ENCODE results near the gene HAUS5.
"Not testable (repeated sequence)": the region's sequence is repeated elsewhere in the genome, so short reads cannot be mapped to it uniquely, and the experiment has no call there.

HAUS5 gene

GRCh38 chr19:35612559-35613321, at the start of gene HAUS5:
Gene HAUS5 (plus strand): TSS chr19:35612735. CDS start chr19:35612795, 60 bp downstream.
- peak; percentile 84 for DNase-seq (ENCODE audit: low spot score)

- no peak for DNase-seq (ENCODE audit: low spot score)
These were observed 49.8 kb upstream of the HAUS5 start for GRCh38 chr19:35562776-35563175.

- no peak for DNase-seq (ENCODE audit: low spot score)
These were observed 49.2 kb upstream of the HAUS5 start, which contains the start of gene ATP4A for GRCh38 chr19:35563207-35563829. Gene ATP4A (minus strand): TSS chr19:35563658. CDS start chr19:35563629, 29 bp downstream.

GRCh38 chr19:35565016-35565856, 47.3 kb upstream of the HAUS5 start:
- no peak for DNase-seq (ENCODE audit: low spot score)

- DNase-seq (ENCODE audit: low spot score), result no peak
These were observed 45.8 kb upstream of the HAUS5 start for GRCh38 chr19:35566738-35567137.

GRCh38 chr19:35569281-35569781, 43.2 kb upstream of the HAUS5 start:
- no peak for DNase-seq (ENCODE audit: low spot score)

GRCh38 chr19:35571406-35571965, 41.0 kb upstream of the HAUS5 start:
- DNase-seq (ENCODE audit: low spot score), result no peak

GRCh38 chr19:35577918-35578317, 34.6 kb upstream of the HAUS5 start:
- no peak for DNase-seq (ENCODE audit: low spot score)

- no peak for DNase-seq (ENCODE audit: low spot score)
These were observed 33.8 kb upstream of the HAUS5 start for GRCh38 chr19:35578707-35579106.

- no peak for DNase-seq (ENCODE audit: low spot score)
These were observed 29.8 kb upstream of the HAUS5 start for GRCh38 chr19:35582760-35583159.

GRCh38 chr19:35585848-35586247, 26.7 kb upstream of the HAUS5 start, which contains the start of gene PMIS2:
Gene PMIS2 (plus strand): TSS chr19:35586173. CDS start chr19:35586260, 87 bp downstream.
- DNase-seq (ENCODE audit: low spot score), result no peak

GRCh38 chr19:35587321-35587720, 25.2 kb upstream of the HAUS5 start:
- no peak for DNase-seq (ENCODE audit: low spot score)

- DNase-seq (ENCODE audit: low spot score), result no peak
These were observed 21.7 kb upstream of the HAUS5 start for GRCh38 chr19:35590875-35591274.

- DNase-seq (ENCODE audit: low spot score), result peak; percentile 28
These were observed 20.3 kb upstream of the HAUS5 start for GRCh38 chr19:35592226-35592625.

- DNase-seq (ENCODE audit: low spot score), result not testable (repeated sequence)
These were observed 17.5 kb upstream of the HAUS5 start for GRCh38 chr19:35595026-35595425.

- no peak for DNase-seq (ENCODE audit: low spot score)
These were observed 16.6 kb upstream of the HAUS5 start for GRCh38 chr19:35595928-35596327.

- DNase-seq (ENCODE audit: low spot score), result no peak
These were observed 16.1 kb upstream of the HAUS5 start for GRCh38 chr19:35596366-35596999.

GRCh38 chr19:35601971-35602370, 10.6 kb upstream of the HAUS5 start:
- no peak for DNase-seq (ENCODE audit: low spot score)

- DNase-seq (ENCODE audit: low spot score), result not testable (repeated sequence)
These were observed 8.1 kb upstream of the HAUS5 start for GRCh38 chr19:35604436-35604835.

GRCh38 chr19:35607170-35607569, 5.4 kb upstream of the HAUS5 start:
- not testable (repeated sequence) for DNase-seq (ENCODE audit: low spot score)

GRCh38 chr19:35607661-35608060, 4.9 kb upstream of the HAUS5 start:
- DNase-seq (ENCODE audit: low spot score), result no peak

Data from pons (tissue), 1 donor.